Measurements from ENCODE around the gene ZNF48. TPM values are rescaled to one million over a fixed set of nuclear protein-coding genes. Genes with fewer than 3 reads are reported as not detected.

ZNF48 gene
- total and polyA plus RNA-seq, 2 donors (not counting 1 experiment from before 2014, with no cell fraction given) = 8.4 to 13.3 TPM

DNA sequence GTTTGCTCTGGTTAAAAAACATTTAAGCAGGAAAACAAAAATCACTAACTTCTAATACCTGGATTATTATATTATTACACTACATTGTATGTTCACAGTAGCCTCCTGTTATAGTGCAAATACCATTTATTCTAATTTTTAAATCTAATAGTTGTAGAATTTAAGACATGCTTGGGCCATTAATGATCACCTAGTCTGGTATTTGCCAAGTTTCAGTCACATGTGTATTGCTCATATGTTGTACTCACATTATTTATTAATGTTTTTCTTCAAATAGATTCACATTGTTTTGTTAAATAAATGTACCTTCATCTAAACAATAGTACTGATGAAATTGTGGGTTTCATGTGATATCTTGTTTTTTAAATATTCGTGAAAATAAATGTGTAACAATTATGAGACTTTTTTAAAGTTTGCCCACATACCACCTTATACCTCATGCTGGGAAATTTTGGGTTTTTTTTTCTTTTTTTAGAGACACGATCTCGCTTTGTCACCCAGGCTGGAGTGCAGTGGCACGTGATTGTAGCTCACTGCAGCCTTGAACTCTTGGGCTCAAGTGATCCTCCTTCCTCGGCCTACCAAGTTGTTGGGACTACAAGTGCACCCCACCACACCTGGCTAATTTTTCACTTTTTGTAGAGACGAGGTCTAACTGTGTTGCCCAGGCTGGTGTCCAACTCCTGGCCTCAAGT is 18.0 kb downstream of the ZNF48 start:
- WGBS (ENCODE audit: insufficient coverage) = 92% methylated on average over 4 of the region's 6 CpGs
- no peaks in the 10 kb centered on the region for H3K9me3 Mint-ChIP-seq (ENCODE audit: insufficient read depth)
- no peaks in the 10 kb centered on the region for H4K20me1 ChIP-seq (ENCODE audit: control insufficient read depth, insufficient read depth, low read length, poor library complexity, severe bottlenecking)
- ChIA-PET POLR2A (no interaction called here), CTCF (interaction anchor here (1.2 to 1.3 kb wide), 2 partner anchors 17 to 185 kb away, joined by 4 to 5 read pairs; partner anchors contain the start of gene DCTPP1)
- no peak overlapping the region for H2AFZ ChIP-seq (ENCODE audit: insufficient read depth, low read depth, low read length, poor library complexity, severe bottlenecking)
- H3K4me1 ChIP-seq (ENCODE audit: control insufficient read depth in 2 of 2, insufficient read depth in 2 of 2, low read length in 2 of 2) = peaks cover 13 to 21% of the 10 kb centered on the region in 2 donors
- no peak for TF ChIP-seq CTCF (IDR thresholded peaks at IDR 0.05)
- TF ChIP-seq EZH2 (IDR thresholded peaks at IDR 0.05; ENCODE audit: borderline replicate concordance, insufficient read depth, low read depth, low read length, poor library complexity, severe bottlenecking) = no peak
- no peak overlapping the region for H3K27ac Mint-ChIP-seq
- intact Hi-C loops (cut with micrococcal nuclease) = no loop called here
- peaks cover 17% of the 10 kb centered on the region for H3K4me1 Mint-ChIP-seq
- H3K36me3 ChIP-seq (replicated peaks in 1 of 2; ENCODE audit: control extremely low read depth in 1 of 2, control insufficient read depth in 1 of 2, extremely low read depth in 1 of 2, insufficient read depth in 2 of 2, low read length in 1 of 2) = peaks cover 0 to 7% of the 10 kb centered on the region in 2 experiments
- H3K9me3 ChIP-seq (ENCODE audit: control extremely low read depth in 1 of 3, control insufficient read depth in 2 of 3, insufficient read depth in 1 of 3, low read length in 2 of 3) = no peaks in the 10 kb centered on the region
- H3K27me3 Mint-ChIP-seq = no peaks in the 10 kb centered on the region
- no peak overlapping the region for H3K4me3 ChIP-seq (ENCODE audit: control extremely low read depth in 1 of 5, extremely low read depth in 1 of 5, insufficient read depth in 1 of 5, low read depth in 2 of 5, low read length in 4 of 5)
- H3K27me3 ChIP-seq (replicated peaks in 1 of 4; ENCODE audit: control extremely low read depth in 1 of 4, control insufficient read depth in 3 of 4, insufficient read depth in 4 of 4, low read length in 3 of 4) = no peaks in the 10 kb centered on the region
- H3K4me3 Mint-ChIP-seq = no peak overlapping the region
- peaks cover 21% of the 10 kb centered on the region for H3K79me2 ChIP-seq (ENCODE audit: control insufficient read depth, insufficient read depth, low read length)
- no peak overlapping the region for H3K9ac ChIP-seq (ENCODE audit: low read length)
- DNase-seq = no peak
- H3K4me2 ChIP-seq (replicated peaks; ENCODE audit: low read depth, low read length, poor library complexity, severe bottlenecking) = no peak overlapping the region
- no peak overlapping the region for H3K27ac ChIP-seq (ENCODE audit: low read length in 2 of 2)
- ATAC-seq (ENCODE audit: low read depth) = no peak

GRCh38 chr16:30414159-30414558 is 18.9 kb downstream of the ZNF48 start:
- Histone ChIP-seq H3K4me2 (replicated peaks; ENCODE audit: low read depth, low read length, poor library complexity, severe bottlenecking) (no peak overlapping the region), H3K9ac (ENCODE audit: low read length) (no peak overlapping the region), H3K79me2 (ENCODE audit: control insufficient read depth, insufficient read depth, low read length) (peaks cover 19% of the 10 kb centered on the region), H2AFZ (ENCODE audit: insufficient read depth, low read depth, low read length, poor library complexity, severe bottlenecking) (no peak overlapping the region), H3K27me3 (replicated peaks in 1 of 4; ENCODE audit: control extremely low read depth in 1 of 4, control insufficient read depth in 3 of 4, insufficient read depth in 4 of 4, low read length in 3 of 4) (no peaks in the 10 kb centered on the region), H3K4me1 (ENCODE audit: control insufficient read depth in 2 of 2, insufficient read depth in 2 of 2, low read length in 2 of 2) (peaks cover 11 to 19% of the 10 kb centered on the region in 2 donors), H3K4me3 (ENCODE audit: control extremely low read depth in 1 of 5, extremely low read depth in 1 of 5, insufficient read depth in 1 of 5, low read depth in 2 of 5, low read length in 4 of 5) (no peak overlapping the region), H3K27ac (ENCODE audit: low read length in 2 of 2) (no peak overlapping the region), H3K36me3 (replicated peaks in 1 of 2; ENCODE audit: control extremely low read depth in 1 of 2, control insufficient read depth in 1 of 2, extremely low read depth in 1 of 2, insufficient read depth in 2 of 2, low read length in 1 of 2) (peaks cover 0 to 7% of the 10 kb centered on the region in 2 experiments), H3K9me3 (ENCODE audit: control extremely low read depth in 1 of 3, control insufficient read depth in 2 of 3, insufficient read depth in 1 of 3, low read length in 2 of 3) (no peaks in the 10 kb centered on the region), H4K20me1 (ENCODE audit: control insufficient read depth, insufficient read depth, low read length, poor library complexity, severe bottlenecking) (no peaks in the 10 kb centered on the region)
- DNase-seq (no peak), ATAC-seq (ENCODE audit: low read depth) (no peak)
- WGBS (ENCODE audit: insufficient coverage) = 95% methylated on average over 3 of the region's 5 CpGs
- CTCF ChIA-PET = interaction anchor here (1.3 kb wide), 1 partner anchor 16 kb away, joined by 5 read pairs; the partner anchor contains the start of gene DCTPP1
- intact Hi-C loops (cut with micrococcal nuclease) = no loop called here
- TF ChIP-seq CTCF (IDR thresholded peaks at IDR 0.05) (no peak), EZH2 (IDR thresholded peaks at IDR 0.05; ENCODE audit: borderline replicate concordance, insufficient read depth, low read depth, low read length, poor library complexity, severe bottlenecking) (no peak)
- Mint-ChIP-seq H3K4me1 (peaks cover 14% of the 10 kb centered on the region), H3K9me3 (ENCODE audit: insufficient read depth) (no peaks in the 10 kb centered on the region), H3K4me3 (no peak overlapping the region), H3K27ac (no peak overlapping the region), H3K27me3 (no peaks in the 10 kb centered on the region)
- POLR2A ChIA-PET = interaction anchor here (0.6 kb wide), 1 partner anchor 319 kb away, joined by 7 read pairs; no protein-coding TSS in a partner anchor
